Stimulated activated CD4-positive, alpha-beta T cell treated with anti-CD3 and anti-CD28 coated beads, Interleukin-1b, Interleukin-23, amount 100 ng/mL, for 48 hours (primary cell): ENCODE measurements around the gene ACAA2.

Experiments
- DNase-seq: peaks from one replicate; pipeline ENCODE4 v3.0.0-alpha.2; 2020

The ACAA2 gene

GRCh38 chr18:49738721-49739120 lies 74.6 kb downstream of the ACAA2 start:
- DNase-seq, result no peak

- DNase-seq, result no peak
Measured at GRCh38 chr18:49734836-49735235, 78.5 kb downstream of the ACAA2 start.

GRCh38 chr18:49733896-49734585 lies 79.3 kb downstream of the ACAA2 start:
- no peak for DNase-seq

- no peak for DNase-seq
Measured at GRCh38 chr18:49733321-49733720, 80.0 kb downstream of the ACAA2 start.
